ENCODE measurements around the gene KL. TPM values are rescaled to one million over a fixed set of nuclear protein-coding genes. Genes with fewer than 3 reads are reported as not detected.

The KL gene
- polyA plus RNA-seq, 1 of the 3 experiments (the other 2 are of a cell fraction) = 0.02 TPM

DNA sequence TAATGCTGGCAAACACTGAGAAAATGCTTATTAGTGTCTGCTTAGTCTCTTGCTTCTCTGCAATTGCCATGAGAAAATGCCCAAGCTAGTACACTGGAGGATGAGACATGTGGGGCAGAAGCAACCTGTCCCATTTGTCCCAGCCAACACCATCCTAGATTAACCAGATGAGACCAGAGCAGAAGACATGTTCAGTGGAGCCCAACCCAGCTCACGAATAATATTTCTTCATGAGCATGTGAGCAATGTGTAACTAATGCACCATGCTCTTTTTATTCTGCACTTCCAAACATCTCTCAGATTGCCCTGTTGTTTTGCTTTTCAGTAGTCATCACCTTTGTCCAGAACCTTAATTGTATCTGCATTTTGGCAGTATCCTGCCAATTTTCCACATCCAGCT is 21.4 kb downstream of the KL start:
- TF ChIP-seq JUND (IDR thresholded peaks at IDR 0.05) (no peak), TCF12 (IDR thresholded peaks at IDR 0.05) (no peak), RAD21 (IDR thresholded peaks at IDR 0.05; ENCODE audit: low read length) (no peak)
- H3K9me3 ChIP-seq = no peaks in the 10 kb centered on the region
- H3K4me1 ChIP-seq (ENCODE audit: control insufficient read depth in 1 of 2, insufficient read depth in 2 of 2, low read depth in 1 of 2, low read length in 1 of 2) = no peaks in the 10 kb centered on the region; a peak in 1 of 4 replicates
- H3K27ac ChIP-seq (ENCODE audit: low read depth in 2 of 2, low read length in 1 of 2) = no peak overlapping the region
- 45% methylated on average over 1 of the region's 1 CpG for WGBS (ENCODE audit: low lambda C conversion rate)
- H3K4me3 ChIP-seq (ENCODE audit: low read depth in 2 of 2, low read length in 1 of 2) = no peak overlapping the region
- ChIA-PET POLR2A (no interaction called here), CTCF (no interaction called here)
- H3K4me2 ChIP-seq = no peak overlapping the region
- no peaks in the 10 kb centered on the region for H3F3A ChIP-seq (replicated peaks; ENCODE audit: insufficient read depth)
- no peaks in the 10 kb centered on the region for H3K36me3 ChIP-seq (replicated peaks in 1 of 2; ENCODE audit: control insufficient read depth in 1 of 2, insufficient read depth in 2 of 2, low read length in 1 of 2)
- no peak for DNase-seq
- no peaks in the 10 kb centered on the region for H3K27me3 ChIP-seq (ENCODE audit: insufficient read depth)
- H4K20me1 ChIP-seq (ENCODE audit: insufficient read depth) = no peaks in the 10 kb centered on the region
- H2AFZ ChIP-seq (ENCODE audit: low read depth) = no peak overlapping the region
- no peaks in the 10 kb centered on the region for H3K79me2 ChIP-seq (ENCODE audit: insufficient read depth)
- no peaks in the 10 kb centered on the region for H3K9me2 ChIP-seq
- no peak overlapping the region for H3K9ac ChIP-seq

DNA sequence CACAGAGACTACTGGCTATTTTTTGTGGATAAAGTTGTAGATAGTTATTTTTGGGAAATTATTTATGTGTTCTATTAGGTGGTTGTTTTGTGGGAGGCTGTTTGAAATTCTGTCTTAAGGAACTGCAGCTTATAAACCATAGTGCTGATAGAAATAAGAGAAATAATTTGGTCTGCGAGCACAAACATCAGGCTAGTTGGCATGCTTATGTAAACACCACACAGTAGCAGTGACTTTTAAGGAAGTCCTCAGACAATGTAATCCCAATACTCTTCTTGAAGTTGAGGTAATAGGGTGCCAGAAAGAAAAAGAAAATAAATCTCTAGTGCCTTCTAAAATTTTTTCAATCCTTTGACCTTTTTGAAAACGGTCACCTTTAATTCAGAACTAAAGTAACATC is 23.9 kb downstream of the KL start:
- TF ChIP-seq, protein P1, sequence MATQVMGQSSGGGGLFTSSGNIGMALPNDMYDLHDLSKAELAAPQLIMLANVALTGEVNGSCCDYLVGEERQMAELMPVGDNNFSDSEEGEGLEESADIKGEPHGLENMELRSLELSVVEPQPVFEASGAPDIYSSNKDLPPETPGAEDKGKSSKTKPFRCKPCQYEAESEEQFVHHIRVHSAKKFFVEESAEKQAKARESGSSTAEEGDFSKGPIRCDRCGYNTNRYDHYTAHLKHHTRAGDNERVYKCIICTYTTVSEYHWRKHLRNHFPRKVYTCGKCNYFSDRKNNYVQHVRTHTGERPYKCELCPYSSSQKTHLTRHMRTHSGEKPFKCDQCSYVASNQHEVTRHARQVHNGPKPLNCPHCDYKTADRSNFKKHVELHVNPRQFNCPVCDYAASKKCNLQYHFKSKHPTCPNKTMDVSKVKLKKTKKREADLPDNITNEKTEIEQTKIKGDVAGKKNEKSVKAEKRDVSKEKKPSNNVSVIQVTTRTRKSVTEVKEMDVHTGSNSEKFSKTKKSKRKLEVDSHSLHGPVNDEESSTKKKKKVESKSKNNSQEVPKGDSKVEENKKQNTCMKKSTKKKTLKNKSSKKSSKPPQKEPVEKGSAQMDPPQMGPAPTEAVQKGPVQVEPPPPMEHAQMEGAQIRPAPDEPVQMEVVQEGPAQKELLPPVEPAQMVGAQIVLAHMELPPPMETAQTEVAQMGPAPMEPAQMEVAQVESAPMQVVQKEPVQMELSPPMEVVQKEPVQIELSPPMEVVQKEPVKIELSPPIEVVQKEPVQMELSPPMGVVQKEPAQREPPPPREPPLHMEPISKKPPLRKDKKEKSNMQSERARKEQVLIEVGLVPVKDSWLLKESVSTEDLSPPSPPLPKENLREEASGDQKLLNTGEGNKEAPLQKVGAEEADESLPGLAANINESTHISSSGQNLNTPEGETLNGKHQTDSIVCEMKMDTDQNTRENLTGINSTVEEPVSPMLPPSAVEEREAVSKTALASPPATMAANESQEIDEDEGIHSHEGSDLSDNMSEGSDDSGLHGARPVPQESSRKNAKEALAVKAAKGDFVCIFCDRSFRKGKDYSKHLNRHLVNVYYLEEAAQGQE (IDR thresholded peaks at IDR 0.05; ENCODE audit: low read depth, low read length) = no peak
- TF ChIP-seq RAD21 (IDR thresholded peaks at IDR 0.05; ENCODE audit: low read length) = no peak
- no peak for TF ChIP-seq FOXM1 (IDR thresholded peaks at IDR 0.05; ENCODE audit: low read depth)
- TF ChIP-seq, protein P2, sequence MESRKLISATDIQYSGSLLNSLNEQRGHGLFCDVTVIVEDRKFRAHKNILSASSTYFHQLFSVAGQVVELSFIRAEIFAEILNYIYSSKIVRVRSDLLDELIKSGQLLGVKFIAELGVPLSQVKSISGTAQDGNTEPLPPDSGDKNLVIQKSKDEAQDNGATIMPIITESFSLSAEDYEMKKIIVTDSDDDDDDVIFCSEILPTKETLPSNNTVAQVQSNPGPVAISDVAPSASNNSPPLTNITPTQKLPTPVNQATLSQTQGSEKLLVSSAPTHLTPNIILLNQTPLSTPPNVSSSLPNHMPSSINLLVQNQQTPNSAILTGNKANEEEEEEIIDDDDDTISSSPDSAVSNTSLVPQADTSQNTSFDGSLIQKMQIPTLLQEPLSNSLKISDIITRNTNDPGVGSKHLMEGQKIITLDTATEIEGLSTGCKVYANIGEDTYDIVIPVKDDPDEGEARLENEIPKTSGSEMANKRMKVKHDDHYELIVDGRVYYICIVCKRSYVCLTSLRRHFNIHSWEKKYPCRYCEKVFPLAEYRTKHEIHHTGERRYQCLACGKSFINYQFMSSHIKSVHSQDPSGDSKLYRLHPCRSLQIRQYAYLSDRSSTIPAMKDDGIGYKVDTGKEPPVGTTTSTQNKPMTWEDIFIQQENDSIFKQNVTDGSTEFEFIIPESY (IDR thresholded peaks at IDR 0.05; ENCODE audit: borderline replicate concordance, low read depth) = no peak
- no peak for TF ChIP-seq JUND (IDR thresholded peaks at IDR 0.05)
- TF ChIP-seq FOSL2 (IDR thresholded peaks at IDR 0.05; ENCODE audit: borderline replicate concordance, low read depth) = no peak
- no peak for TF ChIP-seq ELF1 (IDR thresholded peaks at IDR 0.05)
- no peak for TF ChIP-seq MXI1 (IDR thresholded peaks at IDR 0.05; ENCODE audit: low read depth, low read length)
- no peak for TF ChIP-seq TAF1 (IDR thresholded peaks at IDR 0.05; ENCODE audit: borderline replicate concordance, low read depth, low read length)
- TF ChIP-seq, protein P3, sequence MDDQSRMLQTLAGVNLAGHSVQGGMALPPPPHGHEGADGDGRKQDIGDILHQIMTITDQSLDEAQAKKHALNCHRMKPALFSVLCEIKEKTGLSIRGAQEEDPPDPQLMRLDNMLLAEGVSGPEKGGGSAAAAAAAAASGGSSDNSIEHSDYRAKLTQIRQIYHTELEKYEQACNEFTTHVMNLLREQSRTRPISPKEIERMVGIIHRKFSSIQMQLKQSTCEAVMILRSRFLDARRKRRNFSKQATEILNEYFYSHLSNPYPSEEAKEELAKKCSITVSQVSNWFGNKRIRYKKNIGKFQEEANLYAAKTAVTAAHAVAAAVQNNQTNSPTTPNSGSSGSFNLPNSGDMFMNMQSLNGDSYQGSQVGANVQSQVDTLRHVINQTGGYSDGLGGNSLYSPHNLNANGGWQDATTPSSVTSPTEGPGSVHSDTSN (IDR thresholded peaks at IDR 0.05) = no peak
- TF ChIP-seq, protein P4, sequence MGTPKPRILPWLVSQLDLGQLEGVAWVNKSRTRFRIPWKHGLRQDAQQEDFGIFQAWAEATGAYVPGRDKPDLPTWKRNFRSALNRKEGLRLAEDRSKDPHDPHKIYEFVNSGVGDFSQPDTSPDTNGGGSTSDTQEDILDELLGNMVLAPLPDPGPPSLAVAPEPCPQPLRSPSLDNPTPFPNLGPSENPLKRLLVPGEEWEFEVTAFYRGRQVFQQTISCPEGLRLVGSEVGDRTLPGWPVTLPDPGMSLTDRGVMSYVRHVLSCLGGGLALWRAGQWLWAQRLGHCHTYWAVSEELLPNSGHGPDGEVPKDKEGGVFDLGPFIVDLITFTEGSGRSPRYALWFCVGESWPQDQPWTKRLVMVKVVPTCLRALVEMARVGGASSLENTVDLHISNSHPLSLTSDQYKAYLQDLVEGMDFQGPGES (IDR thresholded peaks at IDR 0.05; ENCODE audit: low read depth, low read length) = no peak
- Histone ChIP-seq H3K4me1 (ENCODE audit: control insufficient read depth in 1 of 2, insufficient read depth in 2 of 2, low read depth in 1 of 2, low read length in 1 of 2) (no peaks in the 10 kb centered on the region), H3K9me2 (no peaks in the 10 kb centered on the region), H3K4me3 (ENCODE audit: low read depth in 2 of 2, low read length in 1 of 2) (no peak overlapping the region), H3K27me3 (ENCODE audit: insufficient read depth) (no peaks in the 10 kb centered on the region), H4K20me1 (ENCODE audit: insufficient read depth) (no peaks in the 10 kb centered on the region), H3K36me3 (replicated peaks in 1 of 2; ENCODE audit: control insufficient read depth in 1 of 2, insufficient read depth in 2 of 2, low read length in 1 of 2) (no peaks in the 10 kb centered on the region), H3K27ac (ENCODE audit: low read depth in 2 of 2, low read length in 1 of 2) (no peak overlapping the region), H3K9ac (no peak overlapping the region), H3K4me2 (no peak overlapping the region), H3K79me2 (ENCODE audit: insufficient read depth) (no peaks in the 10 kb centered on the region), H3K9me3 (no peaks in the 10 kb centered on the region), H2AFZ (ENCODE audit: low read depth) (no peak overlapping the region), H3F3A (replicated peaks; ENCODE audit: insufficient read depth) (peaks cover 4% of the 10 kb centered on the region)
- DNase-seq = no peak
- ChIA-PET POLR2A (no interaction called here), CTCF (no interaction called here)
- WGBS (ENCODE audit: low lambda C conversion rate) = 56% methylated on average over 2 of the region's 2 CpGs

Data from SK-N-SH (cell line).